ENCODE measurements around the gene PTGFRN.

GRCh38 chr1:116886291-116886878 lies 23.3 kb upstream of the PTGFRN start:
- TF ChIP-seq CTCF (optimal IDR thresholded peaks at IDR 0.05 in 1 of 3, IDR thresholded peaks at IDR 0.05 in 1 of 3, conservative IDR thresholded peaks at IDR 0.05 in 1 of 3; ENCODE audit: extremely low read depth in 1 of 3, insufficient read depth in 2 of 3, low read length in 3 of 3) (no peak), EZH2 (IDR thresholded peaks at IDR 0.05; ENCODE audit: low read length) (no peak)

All from keratinocyte (primary cell).